Ishikawa (cell line): ENCODE results near the gene C1orf216.

Source experiments
- CEBPB ChIP-seq: IDR thresholded peaks from 2 replicates; pipeline ENCODE4 v1.6.1; 2012
- CREB1 ChIP-seq: IDR thresholded peaks from 2 replicates; pipeline ENCODE4 v1.6.1; 2012; ENCODE audit warnings: low read depth
- EGR1 ChIP-seq: IDR thresholded peaks from 2 replicates; pipeline ENCODE4 v1.6.1; 2012
- EP300 ChIP-seq: IDR thresholded peaks from 2 replicates; pipeline ENCODE4 v1.6.1; 2012; ENCODE audit warnings: borderline replicate concordance
- FOXM1 ChIP-seq: IDR thresholded peaks from 2 replicates; pipeline ENCODE4 v1.6.1; 2012; ENCODE audit warnings: low read depth, borderline replicate concordance
- MAX ChIP-seq: IDR thresholded peaks from 2 replicates; pipeline ENCODE4 v1.6.1; 2012
- NFIC ChIP-seq: IDR thresholded peaks from 2 replicates; pipeline ENCODE4 v1.6.1; 2012
- RAD21 ChIP-seq: IDR thresholded peaks from 2 replicates; pipeline ENCODE4 v1.6.1; 2012; ENCODE audit warnings: low read depth
- REST ChIP-seq: IDR thresholded peaks from 2 replicates; pipeline ENCODE4 v1.6.1; 2012; ENCODE audit warnings: low read depth, mild to moderate bottlenecking
- TAF1 ChIP-seq: IDR thresholded peaks from 2 replicates; pipeline ENCODE4 v1.6.1; 2012; ENCODE audit warnings: low read depth, mild to moderate bottlenecking
- TCF12 ChIP-seq: IDR thresholded peaks from 2 replicates; pipeline ENCODE4 v1.6.1; 2012; ENCODE audit warnings: low read depth
- TEAD4 ChIP-seq: IDR thresholded peaks from 2 replicates; pipeline ENCODE4 v1.6.1; 2012
- USF1 ChIP-seq: IDR thresholded peaks from 2 replicates; pipeline ENCODE4 v1.6.1; 2012
- YY1 ChIP-seq: IDR thresholded peaks from 2 replicates; pipeline ENCODE4 v1.6.1; 2012; ENCODE audit warnings: low read depth
- ZBTB7A ChIP-seq: IDR thresholded peaks from 2 replicates; pipeline ENCODE4 v1.6.1; 2012; ENCODE audit warnings: low read depth

The C1orf216 gene

DNA sequence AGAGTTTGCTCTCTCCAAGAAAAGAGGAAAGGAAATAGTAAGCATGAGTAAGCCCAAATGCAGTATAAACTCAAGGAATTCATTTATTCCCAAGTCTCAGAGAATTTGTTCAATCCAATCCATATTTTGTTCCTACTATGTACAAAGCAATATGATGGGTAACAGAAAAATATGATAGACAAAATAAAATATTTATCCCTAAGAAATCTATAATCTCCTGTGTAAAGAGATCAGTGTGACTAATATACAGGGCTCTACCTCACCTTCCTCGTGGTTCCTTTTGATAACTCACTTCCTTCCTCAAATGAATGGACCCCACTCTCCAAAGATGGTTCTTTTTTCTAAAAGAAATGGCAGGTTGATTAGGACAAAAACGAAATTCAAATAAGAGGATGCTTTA lies 43.5 kb upstream of the C1orf216 start:
- TF ChIP-seq EP300 (no peak), CREB1 (no peak)

DNA sequence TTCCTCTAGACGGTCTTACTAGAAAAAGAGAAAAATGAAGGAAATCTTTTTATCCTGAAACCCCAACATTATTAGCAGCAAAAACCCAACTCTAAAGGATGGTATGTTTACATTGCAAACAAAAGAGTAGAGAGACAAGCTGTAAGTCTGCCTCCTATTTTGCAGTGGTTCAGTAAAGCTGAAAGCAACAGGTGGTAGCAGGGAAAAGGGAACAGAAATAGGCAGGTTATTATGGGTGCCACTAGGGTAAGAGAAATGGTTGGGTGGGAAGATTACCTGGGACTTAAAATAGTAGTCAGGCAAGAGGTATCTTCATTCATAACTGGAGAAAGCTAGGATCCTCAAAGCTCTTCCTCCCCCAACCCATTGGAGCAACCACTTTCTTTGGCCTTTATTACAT lies 37.4 kb upstream of the C1orf216 start:
- TF ChIP-seq TAF1 (no peak), EGR1 (no peak), RAD21 (no peak), CREB1 (no peak), MAX (no peak), USF1 (no peak)

- TF ChIP-seq EGR1 (no peak), ZBTB7A (no peak), YY1 (no peak), CEBPB (no peak), FOXM1 (no peak), TCF12 (no peak), RAD21 (no peak), CREB1 (no peak), TAF1 (no peak), TEAD4 (no peak), EP300 (no peak), REST (no peak)
Observed at GRCh38 chr1:35753626-35754260, 35.1 kb upstream of the C1orf216 start.

GRCh38 chr1:35748326-35748725 lies 29.6 kb upstream of the C1orf216 start:
- no peak for TF ChIP-seq ZBTB7A
- TF ChIP-seq RAD21, result no peak
- no peak for TF ChIP-seq REST
- no peak for TF ChIP-seq CREB1
- no peak for TF ChIP-seq NFIC
- TF ChIP-seq TAF1, result no peak
- no peak for TF ChIP-seq EP300
- TF ChIP-seq FOXM1, result no peak
- no peak for TF ChIP-seq USF1

- TF ChIP-seq FOXM1 (no peak), CEBPB (no peak), CREB1 (no peak), REST (no peak), RAD21 (no peak), TEAD4 (no peak), USF1 (no peak), TAF1 (no peak), TCF12 (no peak), NFIC (no peak), ZBTB7A (no peak), MAX (no peak), EGR1 (no peak)
Observed at GRCh38 chr1:35745124-35745730, 26.5 kb upstream of the C1orf216 start.
